Neutrophil (primary cell): ENCODE measurements around the gene RAB3GAP2.
"Not testable (repeated sequence)": the region's sequence is repeated elsewhere in the genome, so short reads cannot be mapped to it uniquely, and the experiment has no call there.

ENCODE experiments used
- H3K27ac ChIP-seq: fragments of 200-600 bp; sonication (generic); 2 replicates; pipeline ENCODE4 v1.5.1; 2016; ENCODE audit warnings: mild to moderate bottlenecking, moderate library complexity
- H3K27me3 ChIP-seq: fragments of 200-600 bp; sonication (generic); 2 replicates; pipeline ENCODE4 v1.6.0; 2016; ENCODE audit warnings: mild to moderate bottlenecking
- H3K36me3 ChIP-seq: fragments of 200-600 bp; sonication (generic); 2 replicates; pipeline ENCODE4 v1.5.1; 2017
- H3K4me1 ChIP-seq, 2 experiments: fragments of 200-600 bp in 1 of 2; sonication (generic) in 1 of 2; 1 replicate in 1 of 2; 2 replicates in 1 of 2; pipeline versions ENCODE4 v1.5.1 to v1.6.1; 2013 to 2016; ENCODE audit warnings: low read depth in 1 of 2, low read length in 1 of 2, mild to moderate bottlenecking in 1 of 2, moderate library complexity in 1 of 2; ENCODE audit not compliant: control insufficient read depth in 1 of 2, insufficient read depth in 1 of 2
- H3K4me3 ChIP-seq, 2 experiments: fragments of 200-600 bp in 1 of 2; sonication (generic) in 1 of 2; 1 replicate in 1 of 2; 2 replicates in 1 of 2; pipeline ENCODE4 v1.5.1; 2013 to 2016; ENCODE audit warnings: low read depth in 1 of 2, low read length in 1 of 2, mild to moderate bottlenecking in 1 of 2, moderate library complexity in 1 of 2
- H3K9me3 ChIP-seq: fragments of 200-600 bp; sonication (generic); 2 replicates; pipeline ENCODE4 v1.5.1; 2016
- CTCF ChIP-seq: fragments of 200-600 bp; sonication (generic); IDR thresholded peaks from 2 replicates; pipeline ENCODE4 v1.5.1; 2016; ENCODE audit warnings: antibody characterized with exemption

The RAB3GAP2 gene

GRCh38 chr1:220159041-220159440, 113.2 kb downstream of the RAB3GAP2 start:
- no peak overlapping the region for H3K4me3 ChIP-seq
- TF ChIP-seq CTCF, result no peak
- no peaks in the 10 kb centered on the region for H3K9me3 ChIP-seq
- peaks cover 68% of the 10 kb centered on the region for H3K36me3 ChIP-seq
- H3K27me3 ChIP-seq, result no peaks in the 10 kb centered on the region
- H3K27ac ChIP-seq, result no peak overlapping the region
- no peaks in the 10 kb centered on the region for H3K4me1 ChIP-seq

GRCh38 chr1:220158530-220158929, 113.7 kb downstream of the RAB3GAP2 start:
- peaks cover 69% of the 10 kb centered on the region for H3K36me3 ChIP-seq
- not testable (repeated sequence) for H3K4me3 ChIP-seq, H3K9me3 ChIP-seq, H3K27ac ChIP-seq, H3K4me1 ChIP-seq, H3K27me3 ChIP-seq

GRCh38 chr1:220157738-220158137, 114.5 kb downstream of the RAB3GAP2 start:
- Histone ChIP-seq H3K4me1 (no peaks in the 10 kb centered on the region), H3K9me3 (no peaks in the 10 kb centered on the region), H3K27ac (no peak overlapping the region), H3K27me3 (no peaks in the 10 kb centered on the region), H3K4me3 (no peak overlapping the region), H3K36me3 (peaks cover 77% of the 10 kb centered on the region)
- TF ChIP-seq CTCF, result no peak

- Histone ChIP-seq H3K4me1 (no peaks in the 10 kb centered on the region), H3K4me3 (no peak overlapping the region), H3K36me3 (peaks cover 87% of the 10 kb centered on the region), H3K27ac (no peak overlapping the region), H3K27me3 (no peaks in the 10 kb centered on the region), H3K9me3 (no peaks in the 10 kb centered on the region)
- TF ChIP-seq CTCF, result no peak
Observed at GRCh38 chr1:220156620-220157146, 115.6 kb downstream of the RAB3GAP2 start.

GRCh38 chr1:220153147-220153546, 119.1 kb downstream of the RAB3GAP2 start:
- H3K9me3 ChIP-seq, result no peaks in the 10 kb centered on the region
- H3K4me3 ChIP-seq, result no peak overlapping the region
- H3K27me3 ChIP-seq, result no peaks in the 10 kb centered on the region
- no peak overlapping the region for H3K27ac ChIP-seq
- H3K4me1 ChIP-seq, result no peaks in the 10 kb centered on the region
- H3K36me3 ChIP-seq, result peaks cover 93% of the 10 kb centered on the region
- no peak for TF ChIP-seq CTCF

GRCh38 chr1:220151454-220151853, 120.8 kb downstream of the RAB3GAP2 start:
- Histone ChIP-seq H3K4me3 (no peak overlapping the region), H3K27ac (no peak overlapping the region), H3K9me3 (no peaks in the 10 kb centered on the region), H3K27me3 (no peaks in the 10 kb centered on the region), H3K36me3 (peaks cover 93% of the 10 kb centered on the region), H3K4me1 (no peaks in the 10 kb centered on the region)
- no peak for TF ChIP-seq CTCF
